Loucy (cell line): ENCODE results near the gene BLTP1.

Experiments used
- H2AFZ ChIP-seq: fragments of 200-600 bp; sonication (generic); 2 replicates; pipeline ENCODE4 v1.6.0; 2016; ENCODE audit warnings: antibody characterized with exemption, mild to moderate bottlenecking, low read length, moderate library complexity
- H3F3A ChIP-seq: fragments of 200-600 bp; 2 replicates; pipeline ENCODE4 v1.6.0; 2016; ENCODE audit warnings: antibody characterized with exemption, low read depth, mild to moderate bottlenecking
- H3K27me3 ChIP-seq: fragments of 200-600 bp; sonication (generic); 2 replicates; pipeline ENCODE4 v1.6.1; 2014; ENCODE audit warnings: low read length, mild to moderate bottlenecking; ENCODE audit not compliant: insufficient read depth, poor library complexity, severe bottlenecking
- H3K36me3 ChIP-seq: fragments of 200-600 bp; sonication (generic); 2 replicates; pipeline ENCODE4 v1.6.1; 2016; ENCODE audit warnings: low read length; ENCODE audit not compliant: insufficient read depth
- H3K4me1 ChIP-seq: fragments of 200-600 bp; sonication (generic); 2 replicates; pipeline ENCODE4 v1.5.1; 2014; ENCODE audit warnings: low read length, mild to moderate bottlenecking; ENCODE audit not compliant: insufficient read depth, poor library complexity, severe bottlenecking
- H3K4me2 ChIP-seq: fragments of 200-600 bp; sonication (generic); 2 replicates; pipeline ENCODE4 v1.6.0; 2014; ENCODE audit warnings: antibody characterized with exemption, low read length, low read depth, mild to moderate bottlenecking; ENCODE audit not compliant: poor library complexity, severe bottlenecking
- H3K4me3 ChIP-seq: fragments of 200-600 bp; sonication (generic); 2 replicates; pipeline ENCODE4 v1.5.1; 2014; ENCODE audit warnings: low read length, mild to moderate bottlenecking, mixed read lengths; ENCODE audit not compliant: poor library complexity, severe bottlenecking
- H3K79me2 ChIP-seq: fragments of 200-600 bp; sonication (generic); 2 replicates; pipeline ENCODE4 v1.6.1; 2014; ENCODE audit warnings: low read length; ENCODE audit not compliant: insufficient read depth
- H3K9ac ChIP-seq: fragments of 200-600 bp; sonication (generic); 2 replicates; pipeline ENCODE4 v1.6.0; 2014; ENCODE audit warnings: mild to moderate bottlenecking, low read depth, low read length, moderate library complexity; ENCODE audit not compliant: poor library complexity, severe bottlenecking
- H3K9me2 ChIP-seq: fragments of 200-600 bp; sonication (generic); replicated peaks from 2 replicates; pipeline ENCODE4 v1.6.1; 2016; ENCODE audit warnings: low read depth, low read length, mixed read lengths
- H3K9me3 ChIP-seq: fragments of 200-600 bp; sonication (generic); 2 replicates; pipeline ENCODE4 v1.6.1; 2014; ENCODE audit warnings: mild to moderate bottlenecking, antibody characterized with exemption, low read length, low read depth; ENCODE audit not compliant: insufficient read depth
- H4K20me1 ChIP-seq: fragments of 200-600 bp; sonication (generic); 2 replicates; pipeline ENCODE4 v1.6.0; 2014; ENCODE audit warnings: antibody characterized with exemption, low read length, mild to moderate bottlenecking; ENCODE audit not compliant: insufficient read depth, poor library complexity, severe bottlenecking
- CTCF ChIP-seq: fragments of 200-600 bp; sonication (generic); conservative IDR thresholded peaks from 2 replicates; pipeline ENCODE4 v1.5.1; 2014; ENCODE audit warnings: mild to moderate bottlenecking, antibody characterized with exemption, low read length
- EZH2phosphoT487 ChIP-seq: fragments of 200-600 bp; IDR thresholded peaks from 2 replicates; pipeline ENCODE4 v1.6.1; 2018; ENCODE audit warnings: antibody characterized with exemption, mild to moderate bottlenecking, moderate library complexity, borderline replicate concordance

Gene BLTP1

GRCh38 chr4:122131562-122132157, 20.5 kb upstream of the BLTP1 start:
- H3K9me3 ChIP-seq: no peaks in the 10 kb centered on the region
- no peaks in the 10 kb centered on the region for H3K27me3 ChIP-seq
- no peak overlapping the region for H2AFZ ChIP-seq
- no peaks in the 10 kb centered on the region for H3K9me2 ChIP-seq
- no peaks in the 10 kb centered on the region for H3F3A ChIP-seq
- no peaks in the 10 kb centered on the region for H3K4me1 ChIP-seq
- TF ChIP-seq CTCF: no peak
- H3K4me2 ChIP-seq: no peak overlapping the region
- no peak overlapping the region for H3K9ac ChIP-seq
- H4K20me1 ChIP-seq: no peaks in the 10 kb centered on the region
- H3K4me3 ChIP-seq: no peak overlapping the region
- no peaks in the 10 kb centered on the region for H3K79me2 ChIP-seq
- H3K36me3 ChIP-seq: no peaks in the 10 kb centered on the region

DNA sequence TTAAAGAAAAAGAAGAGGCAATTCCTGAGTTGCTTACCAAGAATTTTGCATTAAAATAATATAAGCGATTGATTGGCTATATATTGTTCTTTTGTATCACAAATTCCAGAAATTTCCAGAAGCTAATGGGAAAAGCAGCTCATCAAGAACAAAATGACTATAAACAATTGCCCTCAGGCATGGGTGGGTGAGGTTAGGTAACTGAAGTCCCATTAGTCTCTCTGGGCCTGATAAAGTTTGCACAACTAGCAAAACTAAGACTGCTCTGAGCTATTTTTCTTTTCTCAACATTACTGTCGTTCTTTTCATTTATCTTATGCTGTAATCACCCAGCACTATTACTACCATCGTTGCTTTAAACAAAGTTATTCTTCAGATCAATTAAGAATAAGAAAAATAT, 19.2 kb upstream of the BLTP1 start:
- Histone ChIP-seq H3K9me3 (no peaks in the 10 kb centered on the region), H3K4me2 (no peak overlapping the region), H4K20me1 (no peaks in the 10 kb centered on the region), H3K79me2 (no peaks in the 10 kb centered on the region), H3K36me3 (no peaks in the 10 kb centered on the region), H2AFZ (no peak overlapping the region), H3K4me1 (no peaks in the 10 kb centered on the region), H3K27me3 (no peaks in the 10 kb centered on the region), H3F3A (no peaks in the 10 kb centered on the region), H3K9me2 (no peaks in the 10 kb centered on the region), H3K4me3 (no peak overlapping the region), H3K9ac (no peak overlapping the region)
- TF ChIP-seq CTCF: no peak
- no peak for TF ChIP-seq EZH2phosphoT487

DNA sequence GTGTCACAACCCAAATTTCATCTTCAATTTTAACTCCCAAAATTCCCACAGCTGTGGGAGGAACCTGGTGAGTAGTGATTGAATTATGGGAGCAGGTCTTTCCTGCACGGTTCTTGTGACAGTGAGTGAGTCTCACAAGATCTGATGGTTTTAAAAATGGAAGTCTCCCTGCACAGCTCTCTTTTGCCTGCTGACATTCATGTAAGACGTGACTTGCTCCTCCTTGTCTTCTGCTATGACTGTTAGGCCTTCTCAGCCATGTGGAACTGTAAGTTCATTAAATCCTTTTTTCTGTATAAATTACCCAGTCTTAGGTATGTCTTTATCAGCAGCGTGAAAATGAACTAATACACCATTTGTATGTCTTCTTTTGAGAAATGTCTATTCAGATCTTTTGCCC, 13.0 kb upstream of the BLTP1 start:
- H2AFZ ChIP-seq: no peak overlapping the region
- no peaks in the 10 kb centered on the region for H3K4me1 ChIP-seq
- H3K9ac ChIP-seq: no peak overlapping the region
- H3K27me3 ChIP-seq: no peaks in the 10 kb centered on the region
- no peaks in the 10 kb centered on the region for H3K79me2 ChIP-seq
- no peaks in the 10 kb centered on the region for H4K20me1 ChIP-seq
- TF ChIP-seq EZH2phosphoT487 (no peak), CTCF (no peak)
- no peaks in the 10 kb centered on the region for H3K9me3 ChIP-seq
- no peaks in the 10 kb centered on the region for H3F3A ChIP-seq
- H3K36me3 ChIP-seq: no peaks in the 10 kb centered on the region
- H3K4me2 ChIP-seq: no peak overlapping the region
- no peak overlapping the region for H3K4me3 ChIP-seq
- no peaks in the 10 kb centered on the region for H3K9me2 ChIP-seq
